Stromal cell of bone marrow (primary cell): ENCODE measurements around the gene APOH.

Experiments used
- DNase-seq: peaks from one replicate; pipeline ENCODE4 v3.0.0-alpha.2; 2012; ENCODE audit warnings: low read depth

The APOH gene

DNA sequence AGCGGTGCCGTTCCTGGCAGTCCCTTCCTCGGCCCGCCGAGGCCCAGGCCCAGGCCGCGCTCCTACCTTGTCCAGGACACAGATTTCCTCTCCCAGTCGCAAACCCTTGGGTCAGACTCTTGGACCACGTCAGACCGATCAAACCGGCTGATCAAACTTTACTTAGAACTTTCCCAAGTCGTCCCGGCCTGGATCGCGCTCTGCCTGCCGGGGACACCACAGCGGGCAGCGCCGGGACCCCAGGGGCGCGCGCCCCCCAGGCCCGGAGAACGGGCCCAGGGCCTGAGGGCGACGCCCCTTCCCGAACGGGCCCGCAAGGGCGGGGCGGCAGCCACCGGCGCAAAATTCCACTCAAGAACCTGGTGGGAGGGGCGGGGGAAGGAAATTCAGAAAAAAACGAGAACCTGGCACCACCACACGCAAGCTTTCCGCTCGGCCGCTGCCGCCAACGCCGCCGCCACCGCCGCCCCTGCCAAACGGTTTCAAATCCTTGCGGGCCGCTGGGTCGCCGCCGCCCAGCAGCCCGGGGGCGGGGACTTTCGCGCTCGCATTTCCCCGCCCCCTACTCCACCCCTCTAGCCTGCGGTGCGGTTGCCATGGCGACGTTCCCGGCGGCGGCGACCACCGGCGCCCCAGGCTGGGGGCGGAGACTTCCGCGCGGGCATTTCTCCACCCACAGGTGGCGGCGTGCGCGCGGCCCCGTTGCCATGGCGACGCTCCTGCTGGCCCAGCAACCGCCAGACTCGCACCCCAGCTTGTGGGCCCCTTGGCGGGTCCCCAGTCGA is 37.4 kb downstream of the APOH start, which contains the start of gene CEP112:
CEP112 (minus strand) TSS at position 541 of the 785 bp plus-strand sequence.
- DNase-seq = peak; percentile 18

DNA sequence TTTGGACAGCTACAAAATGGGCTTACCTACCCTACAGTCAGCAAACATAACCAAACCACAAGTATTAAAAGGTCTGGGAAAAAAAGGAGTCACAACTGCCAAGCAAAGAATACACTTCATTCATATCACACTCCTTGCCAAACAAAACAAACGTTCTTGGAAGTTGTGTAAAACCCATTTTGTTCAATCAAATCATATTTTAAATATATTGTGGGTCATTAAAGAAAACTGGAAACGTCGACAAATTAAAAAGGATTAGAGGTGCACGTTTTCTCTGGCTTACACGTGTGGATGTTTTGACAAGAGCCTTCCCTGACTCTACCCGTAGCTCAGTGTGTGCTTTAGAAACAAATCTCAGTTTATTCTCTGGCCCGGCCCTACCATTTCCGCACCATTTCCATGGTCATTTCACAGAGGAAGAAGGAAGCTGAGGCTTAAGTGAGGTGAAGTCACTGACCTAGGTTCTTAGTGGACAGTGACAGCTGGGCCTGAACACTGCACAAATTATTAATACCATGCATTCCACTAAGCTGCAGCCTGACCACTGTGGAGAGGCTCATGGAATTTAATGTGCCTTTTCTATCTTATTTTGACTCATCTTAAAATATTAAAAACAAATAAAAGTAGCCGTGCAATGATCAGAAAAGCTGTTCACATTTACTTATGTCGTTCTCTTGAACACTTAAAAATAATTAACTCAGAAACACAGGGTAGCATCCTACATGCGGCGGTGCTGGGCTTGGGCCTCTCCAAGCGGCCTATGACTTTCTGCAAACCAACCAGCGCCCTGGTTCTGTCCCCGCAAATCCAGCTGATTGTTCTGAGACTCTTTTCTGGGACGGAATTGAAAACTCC is 38.2 kb downstream of the APOH start:
- peak; percentile 39 for DNase-seq

DNA sequence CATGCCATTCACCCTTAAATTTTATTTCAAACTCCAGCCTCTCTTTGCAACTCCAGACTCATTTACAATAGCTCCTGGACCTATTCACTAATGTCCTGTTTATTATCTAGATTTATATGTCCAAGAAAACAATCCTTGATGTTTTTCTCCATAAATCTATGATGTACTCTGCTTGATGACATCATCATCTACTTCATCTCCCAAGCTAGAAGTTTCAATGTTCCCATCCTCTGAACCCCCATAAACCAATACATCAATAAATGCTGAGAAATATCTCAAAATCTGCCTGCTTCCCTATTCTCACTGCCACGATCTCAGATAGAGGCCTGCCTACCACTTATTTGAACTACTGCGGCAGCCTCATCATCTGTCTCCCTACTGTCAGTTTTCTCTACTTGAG is 41.5 kb downstream of the APOH start:
- no peak for DNase-seq

DNA sequence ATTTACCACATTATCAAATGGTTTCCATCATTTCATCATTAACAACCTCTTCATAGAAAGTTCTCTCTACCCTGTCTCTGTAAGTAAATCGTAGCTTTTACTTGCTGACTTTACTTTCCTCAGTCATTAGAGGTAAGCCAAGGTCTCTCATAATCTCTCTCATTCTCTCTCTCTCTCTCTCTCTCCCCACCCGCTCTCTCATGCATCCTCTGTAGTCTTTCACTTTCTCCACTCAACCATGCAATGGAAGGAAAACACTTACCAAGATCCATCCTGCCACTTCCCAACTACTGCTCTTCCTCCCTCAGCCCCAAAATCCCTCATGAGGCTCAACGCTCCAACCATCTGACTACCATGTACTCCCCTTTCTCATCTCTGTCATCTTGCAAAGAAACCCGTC is 43.4 kb downstream of the APOH start:
- no peak for DNase-seq

DNA sequence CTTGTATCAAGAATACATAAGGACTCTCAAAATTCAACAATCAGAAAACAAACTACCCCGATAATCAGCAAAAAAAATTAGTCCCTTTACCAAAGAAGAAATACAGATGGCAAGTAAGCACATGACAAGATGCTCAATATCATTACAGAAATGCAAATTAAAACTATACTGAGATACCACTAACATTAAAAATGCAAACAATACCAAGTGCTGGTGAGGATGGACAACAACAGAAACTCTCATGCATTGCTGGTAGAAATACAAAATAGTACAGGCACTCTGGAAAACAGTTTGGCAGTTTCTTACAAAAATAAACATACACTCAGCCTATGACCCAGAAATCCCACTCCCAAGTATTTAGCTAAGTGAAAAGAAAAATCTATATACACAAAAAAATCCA is 44.8 kb downstream of the APOH start:
- DNase-seq = no peak

DNA sequence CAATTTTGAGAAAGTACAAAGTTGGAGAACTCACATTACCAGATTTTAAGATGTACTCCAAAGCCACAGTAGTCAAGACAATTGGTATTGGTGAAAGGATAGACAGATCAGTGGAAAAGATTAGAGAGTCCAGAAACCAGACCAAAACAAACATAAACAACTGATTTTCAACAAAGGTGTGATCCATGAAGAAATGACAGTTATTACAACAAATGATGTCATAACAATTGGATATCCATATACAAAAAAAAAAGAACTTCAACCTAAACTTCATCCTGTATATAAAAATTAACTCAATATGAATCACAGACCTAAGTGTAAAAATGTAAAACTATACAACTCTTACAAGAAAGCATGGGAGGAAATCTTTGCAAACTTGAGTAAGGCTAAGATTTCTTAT is 45.7 kb downstream of the APOH start:
- no peak for DNase-seq

DNA sequence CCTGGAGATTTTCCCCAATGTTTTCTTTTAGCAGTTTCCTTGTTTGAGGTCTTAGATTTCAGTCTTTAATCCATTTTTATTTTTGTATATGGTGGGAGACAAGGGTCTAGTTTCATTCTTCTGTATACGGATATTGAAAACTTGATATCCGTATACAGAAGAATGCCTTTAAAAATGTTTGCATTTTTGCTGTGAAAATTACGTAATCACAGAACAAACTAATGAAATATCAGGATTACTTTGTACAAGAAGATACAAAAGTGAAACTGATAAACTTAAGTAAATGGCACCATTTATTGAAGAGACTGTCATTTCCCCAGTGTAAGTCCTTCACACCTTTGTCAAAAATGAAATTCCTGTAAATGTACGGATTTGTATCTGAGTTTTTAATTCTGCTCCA is 50.6 kb downstream of the APOH start:
- DNase-seq = no peak

DNA sequence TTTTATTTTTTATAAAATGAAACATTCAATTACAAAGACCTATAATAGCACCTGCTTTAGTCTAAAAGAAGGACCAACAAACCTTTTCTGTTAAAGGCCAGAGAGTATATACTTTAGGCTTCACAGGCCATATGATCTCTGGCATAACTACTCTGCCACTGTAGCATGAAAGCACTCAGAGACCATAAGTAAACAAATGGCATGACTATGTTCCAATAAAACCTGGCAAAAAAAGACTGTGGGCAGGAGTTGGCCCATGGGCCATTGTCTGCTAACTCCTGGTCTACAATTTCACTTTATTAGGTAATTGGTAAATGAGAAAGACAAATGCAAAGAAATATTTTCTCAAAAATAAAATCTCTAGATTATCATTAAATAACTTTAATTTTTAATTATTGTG is 52.2 kb downstream of the APOH start:
- DNase-seq = no peak

DNA sequence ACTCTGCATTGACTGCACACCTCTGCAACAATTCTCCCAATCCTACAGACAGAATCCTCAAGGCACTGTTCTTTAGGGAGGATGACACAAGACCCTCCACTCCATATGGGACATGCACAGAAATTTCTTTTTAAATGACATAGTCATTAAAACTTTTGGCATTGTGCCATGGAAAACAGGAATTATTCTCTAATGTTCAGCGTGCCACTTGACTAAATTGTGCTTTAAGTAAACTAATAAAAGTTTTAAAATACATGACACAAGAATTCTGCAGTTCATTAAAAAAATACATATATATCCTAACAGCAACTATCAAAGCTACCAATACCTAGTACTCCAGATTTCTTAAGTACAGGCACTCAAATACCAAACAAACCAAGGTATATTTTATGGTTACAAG is 53.3 kb downstream of the APOH start:
- DNase-seq = no peak

DNA sequence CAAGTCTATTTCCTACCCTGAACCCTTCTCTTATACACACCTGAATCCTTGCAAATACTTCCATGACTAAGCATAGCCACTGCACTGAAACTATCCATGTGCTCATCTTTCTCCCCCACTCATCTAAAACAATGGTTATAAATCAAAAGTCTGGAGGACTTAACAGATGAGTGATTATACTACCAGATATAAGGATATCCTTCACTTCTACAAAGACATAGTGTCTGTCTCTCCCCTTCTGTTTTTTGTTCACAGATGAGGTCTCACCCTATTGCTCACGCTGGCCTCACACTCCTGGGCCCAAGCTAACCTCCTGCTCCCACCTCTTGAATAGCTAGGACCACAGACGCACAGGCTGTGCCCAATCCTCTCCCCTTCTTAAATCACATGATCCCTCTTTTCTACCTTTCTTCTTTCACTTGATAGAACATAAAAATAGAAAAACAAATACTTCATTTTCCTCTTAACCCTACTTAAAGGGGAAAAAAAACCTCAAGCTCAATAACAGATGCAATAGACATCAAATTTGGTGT is 56.5 kb downstream of the APOH start:
- no peak for DNase-seq

DNA sequence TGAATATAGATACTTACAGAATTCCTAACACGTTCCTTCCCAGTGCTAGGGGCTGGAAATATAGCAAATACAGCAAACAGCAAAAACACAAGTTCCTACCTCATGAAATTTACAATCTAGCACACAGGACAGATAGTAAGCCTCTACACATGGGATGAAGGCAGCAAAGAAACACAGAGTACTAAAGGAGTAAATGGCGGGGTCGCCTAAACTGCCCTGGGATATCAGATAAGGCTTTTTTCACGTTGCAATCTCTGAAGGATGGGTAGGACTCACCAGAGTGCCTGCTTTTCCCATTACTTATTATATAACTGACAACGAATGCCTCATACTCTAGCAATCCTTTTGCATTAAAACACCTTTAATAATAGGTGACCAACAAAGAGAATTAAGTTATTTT is 57.1 kb downstream of the APOH start:
- no peak for DNase-seq

DNA sequence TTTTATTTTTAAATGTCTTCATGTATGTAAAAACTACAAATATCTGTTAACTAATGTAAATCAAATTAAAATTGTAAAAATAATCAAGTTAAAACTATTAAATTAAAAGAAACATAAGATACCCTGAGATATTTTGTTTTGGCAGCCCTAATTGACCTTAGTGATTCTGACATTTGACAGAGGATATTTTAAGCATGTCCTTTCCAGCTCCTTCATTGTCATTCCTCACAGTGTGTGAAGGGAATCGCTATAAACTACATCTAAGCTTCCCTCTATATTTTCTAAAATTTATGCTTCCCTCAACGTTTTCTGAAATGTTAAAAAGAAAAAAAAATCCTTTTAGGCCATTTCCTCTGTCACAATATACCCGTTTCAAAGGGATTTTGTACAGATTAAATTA is 57.5 kb downstream of the APOH start:
- no peak for DNase-seq

DNA sequence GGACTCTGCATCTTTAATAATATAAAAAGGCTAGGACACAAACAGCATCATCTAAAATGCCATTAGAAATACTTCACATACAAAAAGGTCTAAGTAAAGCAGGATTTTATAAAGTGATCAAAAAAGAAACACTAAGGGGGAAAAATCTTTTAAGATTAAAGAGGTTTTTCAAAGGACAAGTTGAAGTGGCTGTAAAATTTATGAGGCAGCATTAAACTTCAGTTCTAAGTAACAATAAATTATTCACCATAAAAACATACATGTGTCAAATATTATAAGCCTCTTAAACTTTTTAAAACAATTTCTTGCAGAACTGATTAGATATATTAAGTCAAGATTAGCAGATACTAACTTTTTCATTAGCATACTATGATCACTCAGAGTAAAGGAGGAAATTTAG is 58.0 kb downstream of the APOH start:
- no peak for DNase-seq

DNA sequence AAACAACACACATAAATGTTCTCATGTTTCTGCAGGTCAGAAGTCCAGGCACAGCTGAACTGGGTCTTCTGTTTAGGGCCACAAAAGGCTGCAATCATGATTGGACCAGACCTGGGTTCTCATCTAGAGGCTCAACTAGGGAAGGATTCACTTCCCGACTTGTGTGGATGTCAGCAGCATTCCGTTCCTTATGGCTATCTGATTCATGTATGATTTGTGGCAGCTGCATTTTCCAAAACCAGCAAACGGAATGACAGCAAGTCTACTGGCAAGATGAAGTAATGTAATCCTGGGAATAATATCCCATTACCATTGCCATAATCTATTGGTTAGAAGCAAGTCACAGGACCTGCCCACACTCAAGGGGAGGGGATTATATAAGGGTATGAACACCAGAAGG is 59.4 kb downstream of the APOH start:
- peak; percentile 8 for DNase-seq

DNA sequence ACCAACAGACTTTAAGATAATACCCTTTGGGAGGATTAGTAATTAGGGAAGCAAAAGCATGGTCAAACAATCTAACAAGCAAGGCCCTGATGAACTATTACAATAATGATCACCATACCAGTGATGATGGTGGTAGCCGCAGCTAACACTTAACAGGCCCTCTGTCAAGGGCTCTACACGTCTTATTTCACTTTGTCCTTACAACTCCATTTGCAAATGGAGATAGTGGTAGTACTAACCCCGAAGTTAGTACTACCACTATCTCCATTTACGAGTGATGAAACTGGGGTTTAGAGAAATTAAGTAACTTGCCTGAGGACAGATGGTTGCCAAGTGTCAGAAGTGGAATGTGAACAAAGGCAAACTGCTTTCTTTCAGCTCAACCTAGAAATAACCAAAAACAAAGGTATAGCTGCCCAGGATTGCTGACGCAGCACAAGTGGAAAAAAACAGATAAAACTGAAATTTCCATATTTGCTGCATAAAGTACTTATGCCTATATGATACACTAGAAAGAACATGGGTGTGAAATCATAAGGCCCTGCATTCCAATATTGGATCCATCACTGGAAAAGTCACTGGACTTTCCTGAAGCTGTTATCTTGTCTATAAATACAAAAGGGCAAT is 61.9 kb downstream of the APOH start:
- no peak for DNase-seq

DNA sequence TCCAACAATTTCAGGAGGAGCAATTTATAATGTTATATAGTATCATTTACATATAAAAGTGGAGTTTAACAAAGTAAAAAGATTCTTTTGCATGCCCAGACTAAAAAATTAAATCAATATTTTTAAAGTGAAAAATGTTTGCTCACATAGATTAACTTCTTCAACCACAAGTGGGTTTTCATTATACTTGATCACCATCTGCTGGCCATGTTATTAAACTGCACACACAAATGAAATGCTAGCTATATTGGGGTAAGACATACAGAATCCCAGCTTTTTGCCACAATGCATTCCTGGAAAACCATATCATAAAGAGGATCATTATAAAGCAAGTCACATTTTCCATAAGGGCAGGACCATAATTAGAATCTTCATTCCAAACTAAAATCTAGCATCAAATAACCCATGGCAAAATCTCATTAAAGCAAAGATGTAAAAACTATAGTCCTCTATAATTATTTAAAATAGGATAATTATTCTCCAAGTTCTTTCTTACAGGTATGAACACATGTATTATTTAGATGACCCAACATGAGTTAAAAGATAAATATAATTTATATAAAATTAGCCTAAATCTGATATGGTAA is 63.6 kb downstream of the APOH start:
- DNase-seq = peak; percentile 32
